Esophagus muscularis mucosa (tissue), 4 donors: ENCODE results near the gene TM4SF4.

Experiments used
- CTCF ChIP-seq, 3 experiments: fragments of 200-600 bp in 2 of 3; fragments of 450-650 bp in 1 of 3; sonication (generic) in 2 of 3; IDR thresholded peaks; one replicate each; pipeline ENCODE4 v1.5.1; 2017 to 2019; ENCODE audit warnings: antibody characterized with exemption in 3 of 3, mild to moderate bottlenecking in 2 of 3, moderate library complexity in 1 of 3
- EP300 ChIP-seq: sonication (generic); formaldehyde crosslinking; IDR thresholded peaks from one replicate; pipeline ENCODE4 v1.6.1; 2017; ENCODE audit warnings: antibody characterized with exemption
- POLR2A ChIP-seq: fragments of 450-650 bp; IDR thresholded peaks from one replicate; pipeline ENCODE4 v1.6.1; 2017; ENCODE audit warnings: antibody characterized with exemption, moderate library complexity, mild to moderate bottlenecking, low read depth
- POLR2AphosphoS5 ChIP-seq, 2 donors: sonication (generic); formaldehyde crosslinking; IDR thresholded peaks; one replicate each; pipeline ENCODE4 v1.6.1; 2017; ENCODE audit warnings: antibody characterized with exemption in 2 of 2

DNA sequence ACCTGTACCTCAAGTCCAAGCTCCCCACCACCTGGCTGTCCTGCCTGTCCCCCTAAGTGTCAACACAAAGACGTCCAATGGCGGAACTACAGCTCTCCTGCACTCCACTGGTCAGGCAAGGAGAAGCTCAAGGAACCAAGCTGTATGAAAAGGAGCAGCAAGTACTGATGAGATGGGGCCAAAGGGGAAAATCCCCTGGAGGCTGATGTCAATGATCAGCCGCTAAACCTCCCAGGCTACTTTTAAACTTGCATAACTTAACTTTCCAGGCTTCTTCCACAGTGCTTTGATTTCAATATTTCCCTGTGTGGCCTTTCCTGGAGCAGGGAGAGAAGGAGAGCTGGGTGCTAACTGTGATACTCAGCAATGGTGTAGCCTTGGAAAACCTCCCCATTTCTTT lies 35.0 kb downstream of the TM4SF4 start:
- TF ChIP-seq POLR2A (no peak), CTCF (IDR thresholded peaks at IDR 0.05) (no peak), POLR2AphosphoS5 (IDR thresholded peaks at IDR 0.05) (no peak), EP300 (no peak)
